Esophagus (tissue), 2 donors: ENCODE measurements around the gene EXOC6B. TPM values are rescaled to one million over a fixed set of nuclear protein-coding genes. Genes with fewer than 3 reads are reported as not detected.

Experiments used
- H3K27ac ChIP-seq, 2 donors: one replicate each; pipeline ENCODE4 v1.5.1; 2013; ENCODE audit warnings: low read depth in 2 of 2, mild to moderate bottlenecking in 2 of 2, inconsistent platforms in 1 of 2, low read length in 1 of 2, moderate library complexity in 1 of 2
- H3K27me3 ChIP-seq, 2 donors: one replicate each; pipeline ENCODE4 v1.6.1; 2013; ENCODE audit warnings: low read length in 2 of 2, control low read depth in 1 of 2, mild to moderate bottlenecking in 1 of 2; ENCODE audit not compliant: insufficient read depth in 2 of 2, control insufficient read depth in 1 of 2
- H3K36me3 ChIP-seq, 2 donors: one replicate each; pipeline ENCODE4 v1.6.1; 2013; ENCODE audit warnings: low read length in 1 of 2; ENCODE audit not compliant: control insufficient read depth in 2 of 2, insufficient read depth in 2 of 2
- H3K4me1 ChIP-seq, 2 donors: one replicate each; pipeline ENCODE4 v1.6.1; 2013; ENCODE audit warnings: low read length in 1 of 2; ENCODE audit not compliant: control insufficient read depth in 2 of 2, insufficient read depth in 2 of 2
- H3K4me3 ChIP-seq, 2 donors: one replicate each; pipeline ENCODE4 v1.5.1; 2013; ENCODE audit warnings: low read length in 2 of 2, mild to moderate bottlenecking in 2 of 2, low read depth in 1 of 2, moderate library complexity in 1 of 2
- H3K9me3 ChIP-seq, 2 donors: one replicate each; pipeline ENCODE4 v1.6.1; 2013; ENCODE audit warnings: mild to moderate bottlenecking in 2 of 2, low read depth in 1 of 2, low read length in 1 of 2, moderate library complexity in 1 of 2; ENCODE audit not compliant: control insufficient read depth in 2 of 2, insufficient read depth in 1 of 2
- WGBS, 2 donors: extraction: QIAGEN DNeasy Blood & Tissue Kit; methylation state at CpG; one replicate each; pipeline ENCODE4 v1.1.7; 2013; 5-methylcytosine and 5-hydroxymethylcytosine counted together
- polyA plus RNA-seq, 2 donors: library from polyadenylated mRNA; stranded (reverse); fragments of 200-250 nt; gene quantifications; one replicate each; pipeline ENCODE4 v1.2.3, GENCODE V29; 2013
- donor health status: healthy with polysubstance abuse.
- donor health status: Bipolar disorder and iron deficiency.

The EXOC6B gene
- polyA plus RNA-seq, 2 donors: 6.0 to 8.4 TPM

DNA sequence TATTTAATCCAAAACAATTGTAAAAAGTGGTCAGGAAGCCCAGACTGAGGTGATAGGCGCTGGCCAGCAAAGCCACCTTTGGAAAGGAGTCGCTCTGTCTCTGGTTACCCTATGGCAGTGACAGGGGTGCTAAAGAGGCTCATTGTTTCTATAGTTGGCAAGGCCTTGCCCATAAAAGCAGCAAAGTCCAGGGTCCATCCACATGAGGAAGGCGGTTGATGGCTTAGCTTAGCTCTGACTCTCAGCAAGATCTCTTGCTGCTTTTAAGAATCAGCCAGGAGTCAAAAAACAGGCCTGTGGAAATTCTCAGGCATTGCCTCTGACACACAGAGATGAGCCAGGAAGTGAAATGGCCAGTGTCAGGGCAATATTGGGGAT is 620.3 kb downstream of the EXOC6B start:
- Histone ChIP-seq H3K4me1 (peaks cover 0 to 3% of the 10 kb centered on the region in 2 donors), H3K27me3 (no peaks in the 10 kb centered on the region), H3K27ac (peak overlapping the region in 1 of 2 donors; percentile 36), H3K4me3 (no peak overlapping the region), H3K9me3 (no peaks in the 10 kb centered on the region), H3K36me3 (no peaks in the 10 kb centered on the region)
- 83 to 87% methylated on average over 3 of the region's 3 CpGs for WGBS, 2 donors

DNA sequence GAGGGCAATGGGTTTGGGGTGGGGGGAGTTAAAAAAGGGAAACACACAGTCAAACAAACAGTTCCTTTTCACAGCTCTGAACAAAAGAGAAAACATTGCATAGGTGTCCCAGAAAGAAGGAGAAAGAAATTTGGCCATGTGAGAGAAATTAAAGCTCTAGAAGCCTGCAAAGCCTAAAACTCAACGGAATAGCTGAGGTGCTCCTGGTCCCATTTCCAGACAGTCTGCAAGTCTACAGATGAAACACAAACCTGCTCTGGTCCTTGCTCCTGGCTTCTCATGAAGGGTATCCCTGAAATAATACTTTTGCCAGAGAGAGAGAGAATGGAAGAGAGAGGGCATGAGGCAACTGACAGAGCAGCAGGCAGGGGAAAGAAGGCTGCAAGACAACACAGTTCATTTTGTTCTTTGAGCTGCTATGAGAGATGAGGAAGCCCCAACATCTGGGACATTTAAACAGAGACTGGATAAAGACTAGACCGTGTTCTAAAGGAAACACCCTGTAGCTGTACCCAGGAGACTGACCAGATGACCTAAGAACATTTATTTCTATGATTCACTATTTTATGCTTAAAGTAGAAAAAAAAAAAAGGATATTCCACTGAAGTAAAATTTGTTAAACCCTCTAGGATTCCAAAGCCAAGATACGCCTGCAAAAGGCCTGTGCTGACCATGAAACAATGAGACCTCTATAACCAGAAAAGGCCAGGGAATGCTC is 620.9 kb downstream of the EXOC6B start:
- no peaks in the 10 kb centered on the region for H3K36me3 ChIP-seq
- peaks cover 0 to 2% of the 10 kb centered on the region in 2 donors for H3K4me1 ChIP-seq
- H3K4me3 ChIP-seq: no peak overlapping the region
- H3K9me3 ChIP-seq: no peaks in the 10 kb centered on the region
- peak overlapping the region in 1 of 2 donors; percentile 36 for H3K27ac ChIP-seq
- no peaks in the 10 kb centered on the region for H3K27me3 ChIP-seq
- WGBS, 2 donors: 59 to 62% methylated on average over 3 of the region's 3 CpGs

DNA sequence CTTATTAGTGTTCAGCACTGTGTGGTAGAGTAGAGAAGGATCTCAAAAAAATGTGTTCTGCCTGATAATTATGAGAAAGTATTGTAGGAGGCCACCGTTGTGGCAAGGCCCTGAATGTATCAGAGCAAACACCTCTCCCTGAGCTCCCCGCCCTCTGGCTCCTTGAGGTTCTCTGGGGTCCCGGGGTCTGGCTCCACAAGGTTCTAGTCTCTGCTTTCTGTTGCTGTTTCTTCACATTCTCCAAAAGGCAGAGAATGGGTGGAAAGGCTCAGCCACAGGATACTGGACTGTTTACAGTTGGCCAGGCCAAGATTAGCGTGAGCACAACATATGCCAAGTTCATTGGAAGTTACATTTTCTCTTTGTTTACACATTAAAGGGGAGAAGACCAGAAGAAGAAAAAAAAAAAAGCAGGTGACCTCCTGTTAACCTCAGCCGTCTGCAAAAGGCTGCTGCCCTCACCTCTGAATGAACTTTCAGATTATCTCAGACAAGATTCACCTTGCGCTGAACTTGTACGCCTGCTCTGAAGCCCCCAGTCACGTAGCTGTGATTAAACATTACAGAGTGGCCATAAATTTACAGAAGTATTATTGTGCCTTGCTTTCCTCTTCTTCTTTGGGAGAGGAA is 621.6 kb downstream of the EXOC6B start:
- WGBS, 2 donors: 42 to 46% methylated on average over 8 of the region's 8 CpGs
- Histone ChIP-seq H3K27me3 (no peaks in the 10 kb centered on the region), H3K36me3 (no peaks in the 10 kb centered on the region), H3K4me1 (peaks cover 0 to 2% of the 10 kb centered on the region in 2 donors), H3K27ac (no peak overlapping the region), H3K9me3 (no peaks in the 10 kb centered on the region), H3K4me3 (no peak overlapping the region)

DNA sequence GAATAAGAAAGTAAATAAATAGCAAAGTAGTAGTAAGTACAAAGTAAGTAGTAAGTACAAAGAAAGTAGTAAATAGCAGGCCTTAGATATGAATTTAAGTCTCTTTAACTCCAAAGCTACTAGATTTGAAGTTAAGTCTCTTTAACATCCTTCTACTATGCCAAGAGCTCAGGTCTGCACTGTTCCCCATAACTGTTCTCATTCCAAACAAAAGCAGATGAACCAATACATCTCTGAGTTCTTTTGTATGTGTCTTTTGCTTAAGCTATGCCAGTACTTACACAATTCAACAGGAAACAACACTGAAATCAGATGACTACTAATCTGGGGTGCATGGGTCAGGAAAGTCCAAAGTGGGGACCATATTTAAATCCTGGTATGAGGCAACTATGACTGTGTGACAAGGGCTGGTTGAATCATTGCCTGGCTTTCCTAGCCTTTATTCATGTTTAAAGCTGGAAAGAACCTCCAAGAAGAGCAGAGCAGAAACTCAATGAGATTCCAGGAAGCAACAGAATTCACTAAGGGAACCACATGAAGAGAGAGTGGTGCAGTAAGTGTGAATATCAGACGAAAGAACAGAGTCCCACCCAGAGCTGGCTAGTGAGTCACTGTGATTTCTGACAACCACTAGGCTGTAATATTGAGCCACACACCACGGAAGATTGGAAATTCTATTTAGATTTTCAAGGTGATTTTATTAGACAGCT is 627.1 kb downstream of the EXOC6B start:
- no peaks in the 10 kb centered on the region for H3K36me3 ChIP-seq
- H3K4me3 ChIP-seq: no peak overlapping the region
- H3K27ac ChIP-seq: peak overlapping the region; percentile 40 to 65
- H3K27me3 ChIP-seq: no peaks in the 10 kb centered on the region
- H3K4me1 ChIP-seq: no peaks in the 10 kb centered on the region
- no peaks in the 10 kb centered on the region for H3K9me3 ChIP-seq
- 46 to 54% methylated on average over 2 of the region's 2 CpGs for WGBS, 2 donors

DNA sequence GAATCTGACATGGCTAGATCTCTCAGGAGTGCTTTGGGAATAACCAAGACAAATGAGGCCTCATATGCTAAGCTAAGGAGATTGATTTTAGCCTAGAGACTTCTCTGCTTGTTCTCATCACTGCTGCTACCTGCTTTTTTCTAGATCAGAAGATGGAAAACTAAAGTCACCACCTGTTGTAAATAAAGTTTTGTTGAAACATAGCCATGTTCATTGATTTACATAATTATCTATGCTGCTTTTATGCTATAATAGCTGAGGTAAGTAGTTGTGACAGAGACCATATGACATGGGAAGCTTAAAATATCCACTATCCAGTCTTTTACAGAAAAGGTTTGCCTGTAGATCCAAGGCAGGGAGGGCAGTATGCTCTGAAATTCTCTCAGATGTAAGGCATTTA is 632.1 kb downstream of the EXOC6B start:
- Histone ChIP-seq H3K27ac (no peak overlapping the region), H3K4me1 (no peaks in the 10 kb centered on the region)

DNA sequence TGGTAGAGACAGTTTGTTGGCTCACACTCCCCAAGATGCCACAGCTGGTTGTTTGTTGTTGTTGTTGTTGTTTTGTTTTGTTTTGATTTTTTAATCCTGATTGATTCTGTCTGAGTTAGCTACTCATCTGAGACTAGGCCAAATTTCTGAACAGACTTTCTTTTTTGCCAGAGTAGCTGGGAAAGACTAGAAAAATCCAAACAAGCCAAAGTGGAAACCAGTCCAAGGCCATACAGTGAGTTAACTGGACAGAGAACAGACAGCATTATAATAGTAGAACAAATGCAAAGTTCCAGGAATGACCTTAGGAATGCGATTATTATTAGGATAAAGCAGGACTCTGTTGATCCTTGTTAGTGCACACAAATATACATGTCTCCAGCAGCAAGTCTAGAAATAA is 634.4 kb downstream of the EXOC6B start:
- WGBS, 2 donors: 69 to 79% methylated on average over 1 of the region's 1 CpG
- no peak overlapping the region for H3K4me3 ChIP-seq
- no peaks in the 10 kb centered on the region for H3K36me3 ChIP-seq

More for the DNA sequence above, 632.1 kb downstream of the EXOC6B start:
- no peaks in the 10 kb centered on the region for H3K9me3 ChIP-seq
- H3K27me3 ChIP-seq: no peaks in the 10 kb centered on the region
- no peaks in the 10 kb centered on the region for H3K36me3 ChIP-seq
- no peak overlapping the region for H3K4me3 ChIP-seq

DNA sequence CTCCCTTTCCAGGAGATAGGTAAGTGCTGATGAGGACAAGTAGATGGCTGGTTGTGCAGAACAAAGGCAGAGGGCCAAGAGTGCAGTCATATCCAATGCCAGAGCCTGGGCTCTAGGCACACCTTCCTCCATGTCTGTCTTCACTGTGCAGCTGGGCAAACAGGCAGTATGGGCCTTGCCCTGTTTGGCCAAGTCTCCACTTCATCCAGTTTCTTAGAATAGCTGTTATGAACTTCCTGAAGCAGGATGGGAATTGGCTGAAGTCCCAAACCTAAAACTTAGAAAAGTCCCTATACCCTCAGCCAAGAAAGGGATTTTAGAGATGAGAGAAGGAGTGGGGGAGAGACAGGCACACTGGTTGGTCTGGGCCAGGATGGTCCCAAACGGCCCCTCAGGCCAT is 640.6 kb downstream of the EXOC6B start:
- H3K9me3 ChIP-seq: peaks cover 0 to 7% of the 10 kb centered on the region in 2 donors
- peaks cover 0 to 7% of the 10 kb centered on the region in 2 donors for H3K4me1 ChIP-seq
- no peaks in the 10 kb centered on the region for H3K36me3 ChIP-seq
- H3K27ac ChIP-seq: peak overlapping the region in 1 of 2 donors; percentile 22
- H3K4me3 ChIP-seq: no peak overlapping the region
- 27 to 44% methylated on average over 1 of the region's 1 CpG for WGBS, 2 donors
- H3K27me3 ChIP-seq: no peaks in the 10 kb centered on the region

More for the DNA sequence above, 634.4 kb downstream of the EXOC6B start:
- H3K27me3 ChIP-seq: no peaks in the 10 kb centered on the region
- H3K4me1 ChIP-seq: no peaks in the 10 kb centered on the region
- no peak overlapping the region for H3K27ac ChIP-seq
- H3K9me3 ChIP-seq: peaks cover 0 to 7% of the 10 kb centered on the region in 2 donors

DNA sequence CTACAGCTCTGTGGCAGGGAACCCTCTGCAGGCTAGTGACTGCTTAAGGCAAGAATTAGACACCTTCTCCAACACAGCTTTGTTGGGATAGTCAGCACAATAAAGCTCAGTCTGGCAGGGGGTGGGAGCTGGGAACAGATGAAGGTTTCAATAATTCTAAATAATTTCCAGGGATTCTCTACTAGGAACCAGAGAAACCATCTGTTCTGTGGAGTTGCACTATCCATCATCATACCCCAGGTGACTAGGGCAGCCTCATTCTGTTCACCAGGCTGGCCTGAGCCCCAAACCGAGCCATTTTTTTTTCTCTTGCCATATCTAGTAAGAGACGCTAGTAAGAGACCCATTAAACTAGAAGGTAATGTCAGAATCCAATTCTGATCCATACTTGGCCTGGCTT is 642.4 kb downstream of the EXOC6B start:
- Histone ChIP-seq H3K4me3 (no peak overlapping the region), H3K9me3 (peaks cover 0 to 7% of the 10 kb centered on the region in 2 donors), H3K27ac (peak overlapping the region; percentile 46 to 59), H3K4me1 (peaks cover 0 to 7% of the 10 kb centered on the region in 2 donors), H3K36me3 (peaks cover 0 to 2% of the 10 kb centered on the region in 2 donors), H3K27me3 (no peaks in the 10 kb centered on the region)
- 97 to 100% methylated on average over 2 of the region's 2 CpGs for WGBS, 2 donors

DNA sequence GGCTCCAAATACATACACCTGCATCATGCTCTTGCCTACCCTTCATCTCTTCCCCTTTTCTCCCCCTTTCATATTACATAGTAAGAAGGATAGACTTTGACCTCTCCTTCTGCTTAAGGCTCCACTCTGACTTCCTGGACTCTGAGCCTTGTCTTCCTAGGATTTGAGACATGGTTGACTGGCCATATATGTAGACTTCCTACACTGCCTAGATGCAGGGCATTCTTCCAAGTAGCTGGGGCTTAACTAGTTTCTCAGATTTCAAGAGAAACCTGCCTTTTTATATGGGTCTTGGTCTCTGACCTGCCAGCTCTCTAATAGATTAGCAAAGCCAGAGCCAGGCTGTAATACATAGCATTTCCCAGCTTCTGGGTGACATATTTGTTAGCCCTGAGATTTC is 642.8 kb downstream of the EXOC6B start:
- no peak overlapping the region for H3K4me3 ChIP-seq
- peaks cover 0 to 6% of the 10 kb centered on the region in 2 donors for H3K9me3 ChIP-seq
- H3K27ac ChIP-seq: peak overlapping the region; percentile 59 to 60
- H3K27me3 ChIP-seq: no peaks in the 10 kb centered on the region
- peaks cover 0 to 2% of the 10 kb centered on the region in 2 donors for H3K36me3 ChIP-seq
- H3K4me1 ChIP-seq: peaks cover 0 to 7% of the 10 kb centered on the region in 2 donors
